Nephron (organoid): ENCODE results near the gene PDZD8.

Experiments
- H3K27ac Mint-ChIP-seq, 3 experiments: 2 replicates each; pipeline ENCODE4 v1.8.0; 2020; ENCODE audit warnings: mixed read lengths in 3 of 3, mild to moderate bottlenecking in 2 of 3, moderate library complexity in 1 of 3
- H3K27me3 Mint-ChIP-seq: 2 replicates; pipeline ENCODE4 v1.8.0; 2021; ENCODE audit warnings: low read depth, mild to moderate bottlenecking, moderate library complexity, mixed read lengths
- H3K36me3 Mint-ChIP-seq: 2 replicates; pipeline ENCODE4 v1.8.0; 2020; ENCODE audit warnings: low read depth, mixed read lengths
- H3K4me1 Mint-ChIP-seq: 2 replicates; pipeline ENCODE4 v1.8.0; 2020; ENCODE audit warnings: mixed read lengths
- H3K4me3 Mint-ChIP-seq, 3 experiments: 2 replicates each; pipeline ENCODE4 v1.8.0; 2020; ENCODE audit warnings: mild to moderate bottlenecking in 3 of 3, mixed read lengths in 3 of 3, moderate library complexity in 2 of 3
- H3K9me3 Mint-ChIP-seq: 2 replicates; pipeline ENCODE4 v1.8.0; 2020; ENCODE audit warnings: mixed read lengths
- CTCF ChIP-seq, 3 experiments: fragments of 200-600 bp; sonication (generic); IDR thresholded peaks; one replicate each; pipeline ENCODE4 v1.5.0; 2021; ENCODE audit warnings: antibody characterized with exemption in 3 of 3; ENCODE audit not compliant: unreplicated experiment in 3 of 3

The PDZD8 gene

GRCh38 chr10:117418121-117418520 lies 42.9 kb upstream of the PDZD8 start:
- TF ChIP-seq CTCF (IDR thresholded peaks at IDR 0.05; ENCODE audit: unreplicated experiment in 3 of 3): no peak
- no peak overlapping the region for H3K27ac Mint-ChIP-seq
- peaks cover 16% of the 10 kb centered on the region for H3K4me1 Mint-ChIP-seq
- H3K4me3 Mint-ChIP-seq: no peak overlapping the region
- H3K36me3 Mint-ChIP-seq: peaks cover 4% of the 10 kb centered on the region
- peaks cover 7% of the 10 kb centered on the region for H3K9me3 Mint-ChIP-seq
- H3K27me3 Mint-ChIP-seq: peaks cover 16% of the 10 kb centered on the region

DNA sequence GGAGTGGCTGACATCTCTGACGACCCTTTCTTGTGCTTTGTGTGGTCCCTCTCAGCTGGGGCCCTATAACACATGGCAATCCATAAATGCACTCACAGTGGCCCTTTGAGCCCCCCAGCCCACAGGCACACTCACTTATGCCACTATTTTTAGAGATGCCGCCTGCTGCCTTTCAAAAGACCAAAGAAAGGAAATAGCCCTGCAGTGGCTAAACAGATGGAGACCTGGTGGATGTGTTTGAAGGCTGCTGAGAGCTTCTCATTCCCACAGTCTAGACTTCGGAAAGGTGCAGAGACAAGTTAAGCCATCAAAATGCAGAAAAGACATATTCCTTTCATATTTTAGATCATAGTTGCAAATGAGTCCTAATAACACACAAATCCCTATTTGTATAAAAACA lies 42.0 kb upstream of the PDZD8 start:
- H3K4me3 Mint-ChIP-seq: peak overlapping the region in 1 of 3 experiments; percentile 1
- peak overlapping the region in 1 of 3 experiments; percentile 29 for H3K27ac Mint-ChIP-seq
- H3K36me3 Mint-ChIP-seq: peaks cover 4% of the 10 kb centered on the region
- H3K27me3 Mint-ChIP-seq: peaks cover 16% of the 10 kb centered on the region
- peaks cover 7% of the 10 kb centered on the region for H3K9me3 Mint-ChIP-seq
- peaks cover 25% of the 10 kb centered on the region for H3K4me1 Mint-ChIP-seq
- TF ChIP-seq CTCF (IDR thresholded peaks at IDR 0.05; ENCODE audit: unreplicated experiment in 3 of 3): no peak

DNA sequence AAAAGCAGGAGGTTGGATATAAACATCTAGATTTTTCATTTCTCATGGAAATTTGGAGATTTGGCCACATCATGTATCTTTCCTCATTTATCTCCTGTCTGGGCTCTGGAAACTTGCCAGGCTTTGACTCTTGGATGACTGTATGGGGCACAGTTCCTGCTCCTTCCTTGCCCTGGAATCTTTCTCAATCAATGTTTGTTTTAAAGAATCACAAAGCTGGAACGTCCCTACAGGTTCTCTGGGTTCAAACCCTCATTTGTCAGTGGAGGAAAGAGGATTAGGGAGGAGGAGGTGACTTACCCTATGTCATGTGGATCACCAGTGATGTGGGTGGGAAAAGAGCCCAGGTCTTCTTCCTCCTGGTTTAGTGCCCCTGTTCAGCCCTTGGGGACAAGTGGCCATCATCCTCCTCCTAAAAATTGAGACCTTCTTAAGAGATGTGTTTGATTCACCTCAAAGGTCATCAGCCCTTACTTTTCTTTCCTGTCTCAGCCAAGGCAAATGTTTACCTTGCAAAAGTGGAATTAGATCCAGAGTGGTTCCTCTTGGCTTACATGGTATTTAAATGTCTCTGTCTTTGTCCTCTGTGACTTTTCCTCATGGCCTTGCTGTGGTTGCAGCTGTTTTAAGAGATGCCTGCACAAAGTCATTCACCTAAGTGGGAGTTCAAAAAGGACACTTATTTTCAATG lies 38.8 kb upstream of the PDZD8 start:
- H3K27ac Mint-ChIP-seq: no peak overlapping the region
- TF ChIP-seq CTCF (IDR thresholded peaks at IDR 0.05; ENCODE audit: unreplicated experiment in 3 of 3): no peak
- no peak overlapping the region for H3K4me3 Mint-ChIP-seq
- no peaks in the 10 kb centered on the region for H3K36me3 Mint-ChIP-seq
- no peaks in the 10 kb centered on the region for H3K9me3 Mint-ChIP-seq
- peaks cover 44% of the 10 kb centered on the region for H3K4me1 Mint-ChIP-seq
- peaks cover 11% of the 10 kb centered on the region for H3K27me3 Mint-ChIP-seq

- Mint-ChIP-seq H3K4me3 (no peak overlapping the region), H3K27ac (peak overlapping the region in 1 of 3 experiments; percentile 45), H3K27me3 (peaks cover 6% of the 10 kb centered on the region), H3K36me3 (no peaks in the 10 kb centered on the region), H3K9me3 (no peaks in the 10 kb centered on the region), H3K4me1 (peaks cover 45% of the 10 kb centered on the region)
- no peak for TF ChIP-seq CTCF (IDR thresholded peaks at IDR 0.05; ENCODE audit: unreplicated experiment in 3 of 3)
Observed at GRCh38 chr10:117412469-117413010, 37.3 kb upstream of the PDZD8 start.

GRCh38 chr10:117411479-117412399 lies 36.5 kb upstream of the PDZD8 start:
- Mint-ChIP-seq H3K4me3 (no peak overlapping the region), H3K27me3 (peaks cover 6% of the 10 kb centered on the region), H3K27ac (peak overlapping the region in 2 of 3 experiments; percentile 45 to 52), H3K9me3 (no peaks in the 10 kb centered on the region), H3K4me1 (peaks cover 38% of the 10 kb centered on the region), H3K36me3 (no peaks in the 10 kb centered on the region)
- no peak for TF ChIP-seq CTCF (IDR thresholded peaks at IDR 0.05; ENCODE audit: unreplicated experiment in 3 of 3)
